ENCODE measurements around the gene AHNAK2. TPM values are rescaled to one million over a fixed set of nuclear protein-coding genes. Genes with fewer than 3 reads are reported as not detected.

The AHNAK2 gene
- total RNA-seq, 1 donor from 2014 or later, result 2.0 TPM

DNA sequence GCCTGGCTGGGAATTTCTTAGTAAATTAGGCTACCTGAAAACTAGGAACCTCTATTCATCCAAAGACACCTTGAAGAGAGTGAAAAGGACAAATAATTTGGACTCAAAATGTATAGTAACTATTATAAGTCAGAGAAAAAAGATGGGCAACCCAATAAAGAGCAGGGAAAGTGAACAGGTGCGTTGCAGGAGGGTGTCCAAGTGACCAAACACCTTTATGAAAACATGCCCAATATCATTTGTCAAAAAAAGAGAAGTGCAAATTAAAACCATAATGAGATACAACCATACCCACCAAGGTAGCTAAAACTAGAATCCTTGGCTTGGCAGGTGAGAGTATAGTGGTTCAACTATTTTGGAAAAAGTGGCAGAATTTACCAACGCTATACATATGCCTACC lies 78.4 kb downstream of the AHNAK2 start:
- Mint-ChIP-seq H3K4me3 (no peak overlapping the region), H3K36me3 (no peaks in the 10 kb centered on the region), H3K4me1 (ENCODE audit: unreplicated experiment) (peaks cover 15% of the 10 kb centered on the region), H3K27me3 (peaks cover 26% of the 10 kb centered on the region), H3K27ac (no peak overlapping the region), H3K9me3 (no peaks in the 10 kb centered on the region)
- TF ChIP-seq, protein P1, sequence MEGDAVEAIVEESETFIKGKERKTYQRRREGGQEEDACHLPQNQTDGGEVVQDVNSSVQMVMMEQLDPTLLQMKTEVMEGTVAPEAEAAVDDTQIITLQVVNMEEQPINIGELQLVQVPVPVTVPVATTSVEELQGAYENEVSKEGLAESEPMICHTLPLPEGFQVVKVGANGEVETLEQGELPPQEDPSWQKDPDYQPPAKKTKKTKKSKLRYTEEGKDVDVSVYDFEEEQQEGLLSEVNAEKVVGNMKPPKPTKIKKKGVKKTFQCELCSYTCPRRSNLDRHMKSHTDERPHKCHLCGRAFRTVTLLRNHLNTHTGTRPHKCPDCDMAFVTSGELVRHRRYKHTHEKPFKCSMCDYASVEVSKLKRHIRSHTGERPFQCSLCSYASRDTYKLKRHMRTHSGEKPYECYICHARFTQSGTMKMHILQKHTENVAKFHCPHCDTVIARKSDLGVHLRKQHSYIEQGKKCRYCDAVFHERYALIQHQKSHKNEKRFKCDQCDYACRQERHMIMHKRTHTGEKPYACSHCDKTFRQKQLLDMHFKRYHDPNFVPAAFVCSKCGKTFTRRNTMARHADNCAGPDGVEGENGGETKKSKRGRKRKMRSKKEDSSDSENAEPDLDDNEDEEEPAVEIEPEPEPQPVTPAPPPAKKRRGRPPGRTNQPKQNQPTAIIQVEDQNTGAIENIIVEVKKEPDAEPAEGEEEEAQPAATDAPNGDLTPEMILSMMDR (conservative IDR thresholded peaks at IDR 0.05), result no peak
- DNase-seq (ENCODE audit: extremely low spot score, unreplicated experiment), result no peak

DNA sequence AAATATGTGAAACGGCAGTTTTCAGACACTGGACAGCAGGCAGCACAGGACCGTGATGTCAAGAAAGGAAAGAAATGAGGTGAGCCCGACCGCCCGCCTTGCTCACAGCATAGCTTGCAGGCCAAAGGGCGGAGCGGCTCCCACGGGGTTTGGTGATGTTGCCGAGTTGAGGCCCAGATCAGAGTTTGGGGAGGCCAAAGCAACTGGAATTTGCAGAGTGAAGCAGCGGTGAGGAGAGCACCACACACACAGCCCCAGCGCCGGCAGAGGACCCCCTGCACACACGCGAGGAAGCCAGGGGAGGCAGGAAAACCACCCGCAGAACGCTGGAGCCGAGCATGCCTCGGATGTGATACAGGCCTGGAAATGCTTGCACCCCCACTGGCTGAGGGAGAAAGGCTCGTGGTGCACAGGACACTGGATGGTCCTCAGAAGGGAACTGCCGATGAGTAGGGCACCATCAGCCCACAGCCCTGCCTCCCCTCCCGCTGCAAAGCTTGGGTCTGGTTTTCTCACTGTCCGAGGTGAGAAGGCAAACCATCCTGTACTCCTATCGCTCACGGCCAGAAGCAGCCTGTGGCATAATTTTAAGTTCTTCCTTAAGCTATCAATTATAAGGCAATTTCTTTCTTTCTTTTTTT lies 79.2 kb downstream of the AHNAK2 start:
- H3K27ac Mint-ChIP-seq, result no peak overlapping the region
- H3K27me3 Mint-ChIP-seq, result peaks cover 18% of the 10 kb centered on the region
- no peak for DNase-seq (ENCODE audit: extremely low spot score, unreplicated experiment)
- no peaks in the 10 kb centered on the region for H3K9me3 Mint-ChIP-seq
- TF ChIP-seq, protein P1 (conservative IDR thresholded peaks at IDR 0.05), result no peak
- H3K36me3 Mint-ChIP-seq, result no peaks in the 10 kb centered on the region
- peaks cover 7% of the 10 kb centered on the region for H3K4me1 Mint-ChIP-seq (ENCODE audit: unreplicated experiment)
- no peak overlapping the region for H3K4me3 Mint-ChIP-seq

DNA sequence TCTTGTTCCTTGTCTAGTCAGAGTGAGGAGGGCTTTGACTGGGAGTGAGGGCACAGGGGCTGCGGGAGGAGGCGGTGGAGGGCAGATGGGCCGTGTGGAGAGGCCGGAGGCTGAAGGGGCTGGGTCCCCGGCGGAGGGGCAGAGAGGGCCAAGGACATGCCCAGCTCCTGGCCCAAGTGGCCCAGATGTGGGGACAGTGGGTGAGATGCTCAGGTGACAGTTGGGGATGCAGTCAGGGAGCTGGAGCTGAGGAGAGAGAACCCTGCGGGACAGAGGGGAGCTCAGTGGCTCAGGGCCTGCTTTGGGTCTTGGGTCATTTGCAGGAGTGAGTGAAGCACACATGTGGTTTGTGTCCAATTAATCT lies 80.0 kb downstream of the AHNAK2 start:
- Mint-ChIP-seq H3K9me3 (no peaks in the 10 kb centered on the region), H3K27ac (no peak overlapping the region), H3K27me3 (peaks cover 13% of the 10 kb centered on the region), H3K36me3 (no peaks in the 10 kb centered on the region), H3K4me3 (no peak overlapping the region), H3K4me1 (ENCODE audit: unreplicated experiment) (peaks cover 6% of the 10 kb centered on the region)
- DNase-seq (ENCODE audit: extremely low spot score, unreplicated experiment), result no peak
- TF ChIP-seq, protein P1 (conservative IDR thresholded peaks at IDR 0.05), result no peak

DNA sequence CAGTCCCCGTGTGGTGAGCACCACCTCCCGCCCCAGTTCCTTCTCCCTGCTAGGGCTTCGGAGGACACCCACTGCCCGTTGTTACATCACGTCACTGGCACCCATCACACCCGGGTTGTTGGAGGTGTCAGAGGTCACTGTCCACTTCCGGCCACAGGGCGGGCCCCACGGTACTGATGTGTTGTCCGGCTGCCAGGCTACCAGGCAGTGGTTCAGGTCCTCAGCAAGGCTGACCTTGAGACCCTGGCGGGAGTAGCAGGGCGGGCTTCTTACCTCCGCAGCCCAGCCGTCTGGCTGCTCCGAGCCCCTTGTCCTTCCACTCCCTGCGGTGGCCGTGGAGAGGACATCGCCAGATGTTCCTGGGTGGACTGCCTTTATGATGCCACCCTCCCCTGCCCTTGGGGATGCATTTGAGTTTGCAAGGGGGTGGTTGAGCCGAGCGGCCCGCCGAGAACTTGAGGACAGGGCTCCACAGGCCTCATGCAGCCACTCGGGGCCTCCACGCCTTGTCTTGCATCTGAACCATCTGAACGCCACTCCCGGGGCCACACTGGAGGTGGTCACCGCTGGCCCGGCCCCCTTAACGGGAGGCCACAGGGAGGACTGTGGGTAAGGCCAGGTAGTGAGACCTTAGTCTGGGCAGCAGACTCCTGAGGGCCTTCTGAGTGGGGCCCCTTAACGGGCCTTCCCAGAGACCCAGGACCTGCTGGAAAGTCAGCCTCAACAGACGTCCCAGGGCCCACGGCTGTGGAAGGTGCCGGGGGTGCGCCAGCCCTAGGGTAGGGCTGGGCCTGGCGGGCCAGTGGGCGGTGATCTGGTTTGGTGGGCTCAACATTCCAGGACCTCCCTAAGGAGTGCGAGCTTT lies 80.6 kb downstream of the AHNAK2 start:
- H3K27me3 Mint-ChIP-seq, result peaks cover 13% of the 10 kb centered on the region
- H3K9me3 Mint-ChIP-seq, result no peaks in the 10 kb centered on the region
- H3K4me1 Mint-ChIP-seq (ENCODE audit: unreplicated experiment), result peaks cover 6% of the 10 kb centered on the region
- no peak overlapping the region for H3K27ac Mint-ChIP-seq
- H3K36me3 Mint-ChIP-seq, result no peaks in the 10 kb centered on the region
- TF ChIP-seq, protein P1 (conservative IDR thresholded peaks at IDR 0.05), result no peak
- DNase-seq (ENCODE audit: extremely low spot score, unreplicated experiment), result no peak
- no peak overlapping the region for H3K4me3 Mint-ChIP-seq

DNA sequence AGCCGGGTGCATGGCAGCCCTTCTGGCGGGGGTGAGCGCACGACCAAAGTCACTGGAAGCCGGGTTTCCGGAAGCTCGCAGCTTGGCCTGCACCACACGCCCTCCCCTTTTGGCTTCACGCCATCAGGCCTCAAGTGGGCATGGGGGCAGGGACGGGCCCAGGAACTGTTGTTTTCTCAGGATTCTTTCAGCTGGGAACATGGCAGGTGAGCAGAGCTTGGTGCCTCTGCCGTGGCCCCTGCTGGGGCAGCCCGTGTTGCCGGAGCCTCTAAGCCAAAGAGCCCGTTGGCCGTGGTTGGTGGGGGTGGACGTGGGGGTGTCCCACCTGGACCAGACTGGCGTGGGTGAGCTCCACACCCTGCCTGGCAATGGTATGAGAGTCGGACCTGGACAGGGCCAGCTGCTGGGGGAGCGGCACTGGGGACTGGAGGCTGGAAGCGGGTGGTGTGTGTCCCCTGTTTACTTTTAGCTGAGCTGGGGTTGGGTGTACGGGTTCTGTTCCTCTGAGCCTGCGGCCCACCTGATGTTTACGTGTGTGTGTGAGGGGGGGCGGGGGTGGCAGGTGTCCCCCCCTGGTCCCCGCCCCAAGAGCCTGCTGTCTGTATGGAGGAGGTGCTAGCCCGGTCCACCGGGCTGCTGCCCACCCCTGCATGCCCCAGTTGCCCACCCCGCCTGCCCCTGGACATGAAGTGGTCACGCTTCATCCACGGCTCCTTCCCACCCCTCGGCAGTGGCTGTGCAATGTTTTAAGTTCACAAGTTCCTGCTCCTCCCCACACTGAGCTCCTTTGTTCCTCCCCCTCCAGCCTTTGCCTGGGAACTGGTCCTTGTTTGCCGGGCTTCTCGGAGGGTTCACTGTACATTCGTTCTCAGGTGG lies 82.2 kb downstream of the AHNAK2 start:
- TF ChIP-seq, protein P1 (conservative IDR thresholded peaks at IDR 0.05), result no peak
- Mint-ChIP-seq H3K27ac (peak overlapping the region; percentile 75), H3K27me3 (peaks cover 9% of the 10 kb centered on the region), H3K4me1 (ENCODE audit: unreplicated experiment) (peaks cover 6% of the 10 kb centered on the region), H3K4me3 (no peak overlapping the region), H3K36me3 (no peaks in the 10 kb centered on the region), H3K9me3 (no peaks in the 10 kb centered on the region)
- no peak for DNase-seq (ENCODE audit: extremely low spot score, unreplicated experiment)
